Liver (tissue), 9 donors: ENCODE measurements around the gene SHANK2. TPM values are rescaled to one million over a fixed set of nuclear protein-coding genes. Genes with fewer than 3 reads are reported as not detected.

ENCODE experiments used
- DNase-seq: peaks from one replicate; pipeline ENCODE4 v3.0.0-alpha.2; 2017; ENCODE audit warnings: low spot score
- H3K27ac ChIP-seq, 2 donors: one replicate each; pipeline ENCODE4 v1.7.0; 2013; ENCODE audit warnings: inconsistent platforms in 2 of 2, low read length in 2 of 2, control low read depth in 1 of 2, low read depth in 1 of 2, mild to moderate bottlenecking in 1 of 2
- H3K27me3 ChIP-seq, 4 donors: one replicate each; pipeline versions ENCODE4 v1.6.1 to v1.7.0; 2013; ENCODE audit warnings: low read length in 3 of 4, inconsistent platforms in 1 of 4, mild to moderate bottlenecking in 1 of 4, moderate library complexity in 1 of 4; ENCODE audit not compliant: control insufficient read depth in 4 of 4, insufficient read depth in 4 of 4
- H3K36me3 ChIP-seq, 4 donors: one replicate each; pipeline versions ENCODE4 v1.6.1 to v1.7.0; 2013; ENCODE audit warnings: low read length in 3 of 4, mild to moderate bottlenecking in 3 of 4, low read depth in 1 of 4, moderate library complexity in 1 of 4; ENCODE audit not compliant: control insufficient read depth in 4 of 4, insufficient read depth in 3 of 4
- H3K4me1 ChIP-seq, 4 donors: one replicate each; pipeline versions ENCODE4 v1.6.1 to v1.7.0; 2013; ENCODE audit warnings: low read length in 3 of 4, mild to moderate bottlenecking in 3 of 4, moderate library complexity in 1 of 4; ENCODE audit not compliant: control insufficient read depth in 4 of 4, insufficient read depth in 4 of 4
- H3K4me3 ChIP-seq, 3 donors: one replicate each; pipeline versions ENCODE4 v1.6.1 to v1.7.0; 2013; ENCODE audit warnings: low read length in 3 of 3, control low read depth in 1 of 3, low read depth in 1 of 3, mild to moderate bottlenecking in 1 of 3
- H3K9ac ChIP-seq, 2 donors: one replicate each; pipeline ENCODE4 v1.7.0; 2013; ENCODE audit warnings: low read length in 2 of 2, mild to moderate bottlenecking in 2 of 2, moderate library complexity in 2 of 2, control low read depth in 1 of 2, low read depth in 1 of 2
- H3K9me3 ChIP-seq, 4 donors: one replicate each; pipeline versions ENCODE4 v1.6.1 to v1.7.0; 2013; ENCODE audit warnings: low read length in 3 of 4; ENCODE audit not compliant: control insufficient read depth in 4 of 4
- EGR1 ChIP-seq, 2 donors: IDR thresholded peaks; 2 replicates each; pipeline ENCODE4 v1.6.1; 2016 to 2018; ENCODE audit warnings: antibody characterized with exemption in 2 of 2, low read depth in 2 of 2
- FOXA2 ChIP-seq: IDR thresholded peaks from 2 replicates; pipeline ENCODE4 v1.6.1; 2016; ENCODE audit warnings: antibody characterized with exemption
- HNF4A ChIP-seq, 2 donors: conservative IDR thresholded peaks; 2 replicates each; pipeline ENCODE4 v1.6.1; 2016; ENCODE audit warnings: antibody characterized with exemption in 2 of 2, mild to moderate bottlenecking in 2 of 2
- HNF4G ChIP-seq: IDR thresholded peaks from 2 replicates; pipeline ENCODE4 v1.6.1; 2016; ENCODE audit warnings: antibody characterized with exemption
- JUND ChIP-seq, 2 donors: IDR thresholded peaks; 2 replicates each; pipeline ENCODE4 v1.6.1; 2016; ENCODE audit warnings: antibody characterized with exemption in 2 of 2
- NR2F2 ChIP-seq: IDR thresholded peaks from 2 replicates; pipeline ENCODE4 v1.6.1; 2016; ENCODE audit warnings: antibody characterized with exemption
- RAD21 ChIP-seq, 2 donors: IDR thresholded peaks; 2 replicates each; pipeline ENCODE4 v1.6.1; 2016; ENCODE audit warnings: antibody characterized with exemption in 2 of 2, mild to moderate bottlenecking in 2 of 2
- RXRA ChIP-seq, 2 donors: IDR thresholded peaks; 2 replicates each; pipeline ENCODE4 v1.6.1; 2017 to 2018; ENCODE audit warnings: antibody characterized with exemption in 2 of 2, mild to moderate bottlenecking in 1 of 2
- TAF1 ChIP-seq: conservative IDR thresholded peaks from 2 replicates; pipeline ENCODE4 v1.6.1; 2016; ENCODE audit warnings: antibody characterized with exemption, mild to moderate bottlenecking
- YY1 ChIP-seq: IDR thresholded peaks from 2 replicates; pipeline ENCODE4 v1.6.1; 2016; ENCODE audit warnings: antibody characterized with exemption, mild to moderate bottlenecking
- WGBS: extraction: QIAGEN DNeasy Blood & Tissue Kit; methylation state at CpG from one replicate; pipeline ENCODE4 v1.1.7; 2013; 5-methylcytosine and 5-hydroxymethylcytosine counted together
- polyA plus RNA-seq, 2 donors: library from polyadenylated mRNA; stranded (reverse) in 1 of 2; unstranded in 1 of 2; fragments of 200-250 nt in 1 of 2; fragments of >200 nt in 1 of 2; fragmentation: Nextera tagmentation in 1 of 2; extraction: Ambion mirVana in 1 of 2; gene quantifications; one replicate each; pipeline versions ENCODE4 v1.2.1 to v1.2.3, GENCODE V29; 2013 to 2015
- total RNA-seq, 2 donors: library from RNA; depleted of rRNA; stranded (reverse); fragments of >200 nt; gene quantifications; one replicate each; pipeline ENCODE4 v1.2.3, GENCODE V29; 2014
- TF ChIP-seq, protein P1 (sequence below): IDR thresholded peaks from 2 replicates; pipeline ENCODE4 v1.6.1; 2016; ENCODE audit warnings: antibody characterized with exemption
- TF ChIP-seq, protein P2 (sequence below): IDR thresholded peaks from 2 replicates; pipeline ENCODE4 v1.6.1; 2016; ENCODE audit warnings: antibody characterized with exemption
- TF ChIP-seq, protein P3 (sequence below): IDR thresholded peaks from 2 replicates; pipeline ENCODE4 v1.6.1; 2016; ENCODE audit warnings: antibody characterized with exemption
- TF ChIP-seq, protein P4 (sequence below): IDR thresholded peaks from 2 replicates; pipeline ENCODE4 v1.6.1; 2016; ENCODE audit warnings: antibody characterized with exemption, mild to moderate bottlenecking
- donor health status: healthy.
- donor health status: healthy.
- donor health status: healthy.
- donor health status: healthy.
- donor health status: healthy.

Gene SHANK2
- total and polyA plus RNA-seq, 4 donors, result 5.4 to 36.4 (median 12.4) TPM

- Histone ChIP-seq H3K9me3 (no peaks in the 10 kb centered on the region), H3K4me3 (no peak overlapping the region), H3K4me1 (peaks cover 6 to 33% (median 26%) of the 10 kb centered on the region in 4 donors), H3K27ac (no peak overlapping the region), H3K9ac (no peak overlapping the region), H3K36me3 (peaks cover 0 to 2% (median 0%) of the 10 kb centered on the region in 4 donors), H3K27me3 (no peaks in the 10 kb centered on the region)
- no peak for DNase-seq
- TF ChIP-seq HNF4G, result no peak
- TF ChIP-seq, protein P1, sequence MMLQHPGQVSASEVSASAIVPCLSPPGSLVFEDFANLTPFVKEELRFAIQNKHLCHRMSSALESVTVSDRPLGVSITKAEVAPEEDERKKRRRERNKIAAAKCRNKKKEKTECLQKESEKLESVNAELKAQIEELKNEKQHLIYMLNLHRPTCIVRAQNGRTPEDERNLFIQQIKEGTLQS, result no peak
- TF ChIP-seq, protein P2, sequence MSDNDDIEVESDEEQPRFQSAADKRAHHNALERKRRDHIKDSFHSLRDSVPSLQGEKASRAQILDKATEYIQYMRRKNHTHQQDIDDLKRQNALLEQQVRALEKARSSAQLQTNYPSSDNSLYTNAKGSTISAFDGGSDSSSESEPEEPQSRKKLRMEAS, result no peak
- TF ChIP-seq, protein P3, sequence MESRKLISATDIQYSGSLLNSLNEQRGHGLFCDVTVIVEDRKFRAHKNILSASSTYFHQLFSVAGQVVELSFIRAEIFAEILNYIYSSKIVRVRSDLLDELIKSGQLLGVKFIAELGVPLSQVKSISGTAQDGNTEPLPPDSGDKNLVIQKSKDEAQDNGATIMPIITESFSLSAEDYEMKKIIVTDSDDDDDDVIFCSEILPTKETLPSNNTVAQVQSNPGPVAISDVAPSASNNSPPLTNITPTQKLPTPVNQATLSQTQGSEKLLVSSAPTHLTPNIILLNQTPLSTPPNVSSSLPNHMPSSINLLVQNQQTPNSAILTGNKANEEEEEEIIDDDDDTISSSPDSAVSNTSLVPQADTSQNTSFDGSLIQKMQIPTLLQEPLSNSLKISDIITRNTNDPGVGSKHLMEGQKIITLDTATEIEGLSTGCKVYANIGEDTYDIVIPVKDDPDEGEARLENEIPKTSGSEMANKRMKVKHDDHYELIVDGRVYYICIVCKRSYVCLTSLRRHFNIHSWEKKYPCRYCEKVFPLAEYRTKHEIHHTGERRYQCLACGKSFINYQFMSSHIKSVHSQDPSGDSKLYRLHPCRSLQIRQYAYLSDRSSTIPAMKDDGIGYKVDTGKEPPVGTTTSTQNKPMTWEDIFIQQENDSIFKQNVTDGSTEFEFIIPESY, result no peak
- no peak for TF ChIP-seq NR2F2
- TF ChIP-seq YY1, result no peak
- TF ChIP-seq TAF1, result no peak
- TF ChIP-seq EGR1 (IDR thresholded peaks at IDR 0.05; ENCODE audit: low read depth in 2 of 2), result no peak
- no peak for TF ChIP-seq JUND (IDR thresholded peaks at IDR 0.05)
- TF ChIP-seq, protein P4, sequence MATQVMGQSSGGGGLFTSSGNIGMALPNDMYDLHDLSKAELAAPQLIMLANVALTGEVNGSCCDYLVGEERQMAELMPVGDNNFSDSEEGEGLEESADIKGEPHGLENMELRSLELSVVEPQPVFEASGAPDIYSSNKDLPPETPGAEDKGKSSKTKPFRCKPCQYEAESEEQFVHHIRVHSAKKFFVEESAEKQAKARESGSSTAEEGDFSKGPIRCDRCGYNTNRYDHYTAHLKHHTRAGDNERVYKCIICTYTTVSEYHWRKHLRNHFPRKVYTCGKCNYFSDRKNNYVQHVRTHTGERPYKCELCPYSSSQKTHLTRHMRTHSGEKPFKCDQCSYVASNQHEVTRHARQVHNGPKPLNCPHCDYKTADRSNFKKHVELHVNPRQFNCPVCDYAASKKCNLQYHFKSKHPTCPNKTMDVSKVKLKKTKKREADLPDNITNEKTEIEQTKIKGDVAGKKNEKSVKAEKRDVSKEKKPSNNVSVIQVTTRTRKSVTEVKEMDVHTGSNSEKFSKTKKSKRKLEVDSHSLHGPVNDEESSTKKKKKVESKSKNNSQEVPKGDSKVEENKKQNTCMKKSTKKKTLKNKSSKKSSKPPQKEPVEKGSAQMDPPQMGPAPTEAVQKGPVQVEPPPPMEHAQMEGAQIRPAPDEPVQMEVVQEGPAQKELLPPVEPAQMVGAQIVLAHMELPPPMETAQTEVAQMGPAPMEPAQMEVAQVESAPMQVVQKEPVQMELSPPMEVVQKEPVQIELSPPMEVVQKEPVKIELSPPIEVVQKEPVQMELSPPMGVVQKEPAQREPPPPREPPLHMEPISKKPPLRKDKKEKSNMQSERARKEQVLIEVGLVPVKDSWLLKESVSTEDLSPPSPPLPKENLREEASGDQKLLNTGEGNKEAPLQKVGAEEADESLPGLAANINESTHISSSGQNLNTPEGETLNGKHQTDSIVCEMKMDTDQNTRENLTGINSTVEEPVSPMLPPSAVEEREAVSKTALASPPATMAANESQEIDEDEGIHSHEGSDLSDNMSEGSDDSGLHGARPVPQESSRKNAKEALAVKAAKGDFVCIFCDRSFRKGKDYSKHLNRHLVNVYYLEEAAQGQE, result no peak
- no peak for TF ChIP-seq FOXA2
- WGBS, result 90% methylated on average over 13 of the region's 13 CpGs
Measured at GRCh38 chr11:71248251-71248570, 4.2 kb downstream of the SHANK2 start.

DNA sequence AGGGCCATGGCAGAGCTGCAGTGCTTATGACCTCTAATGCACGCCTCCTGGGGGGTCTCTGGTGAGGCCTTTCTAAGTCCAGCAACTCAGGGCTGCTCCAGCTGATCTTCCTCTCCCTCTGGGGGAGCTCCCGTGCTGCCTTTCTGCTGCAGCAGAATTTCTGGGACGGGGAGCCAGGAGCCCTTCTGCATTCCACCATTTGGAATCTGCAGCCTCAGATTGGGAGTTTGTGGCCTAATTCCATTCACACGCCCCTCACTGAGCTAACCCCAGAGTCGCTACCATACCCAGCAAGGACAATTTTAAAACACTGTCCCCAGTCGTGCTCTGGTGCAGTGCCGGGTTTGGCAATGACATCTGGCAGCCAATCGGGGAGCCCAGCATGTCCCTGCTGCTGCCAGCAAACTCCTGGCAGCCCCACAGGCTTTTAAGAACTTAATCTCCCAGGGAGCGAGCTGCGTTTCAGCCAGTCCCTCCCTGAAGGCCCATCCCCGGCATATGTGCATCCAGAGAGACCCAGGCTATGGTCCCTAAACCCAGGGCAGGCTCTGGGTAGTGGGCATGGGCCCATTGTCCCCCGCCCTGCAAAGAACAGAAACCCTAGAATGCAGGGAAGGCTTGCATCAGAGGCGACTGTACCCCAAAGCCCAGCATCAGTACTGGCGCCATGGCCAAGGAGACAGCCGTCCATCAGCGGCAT, 4.7 kb downstream of the SHANK2 start:
- no peak for DNase-seq
- H3K27ac ChIP-seq, result no peak overlapping the region
- no peaks in the 10 kb centered on the region for H3K9me3 ChIP-seq
- H3K4me3 ChIP-seq, result no peak overlapping the region
- H3K9ac ChIP-seq, result no peak overlapping the region
- WGBS, result 45% methylated on average over 16 of the region's 16 CpGs
- peaks cover 6 to 29% (median 22%) of the 10 kb centered on the region in 4 donors for H3K4me1 ChIP-seq
- peak in 1 of 2 donors; percentile 28 for TF ChIP-seq RXRA (IDR thresholded peaks at IDR 0.05)
- peak in 1 of 2 donors; percentile 12 for TF ChIP-seq HNF4A (conservative IDR thresholded peaks at IDR 0.05)
- peak; percentile 29 for TF ChIP-seq YY1
- no peak for TF ChIP-seq HNF4G
- peak; percentile 36 to 58 for TF ChIP-seq RAD21 (IDR thresholded peaks at IDR 0.05)
- H3K36me3 ChIP-seq, result peaks cover 0 to 2% (median 0%) of the 10 kb centered on the region in 4 donors
- H3K27me3 ChIP-seq, result no peaks in the 10 kb centered on the region
